RKO (cell line): ENCODE results near the gene TFAP2D.

Experiments used
- DNase-seq: peaks from one replicate; pipeline ENCODE4 v3.0.0-alpha.2; 2016; ENCODE audit warnings: low spot score

The TFAP2D gene

DNA sequence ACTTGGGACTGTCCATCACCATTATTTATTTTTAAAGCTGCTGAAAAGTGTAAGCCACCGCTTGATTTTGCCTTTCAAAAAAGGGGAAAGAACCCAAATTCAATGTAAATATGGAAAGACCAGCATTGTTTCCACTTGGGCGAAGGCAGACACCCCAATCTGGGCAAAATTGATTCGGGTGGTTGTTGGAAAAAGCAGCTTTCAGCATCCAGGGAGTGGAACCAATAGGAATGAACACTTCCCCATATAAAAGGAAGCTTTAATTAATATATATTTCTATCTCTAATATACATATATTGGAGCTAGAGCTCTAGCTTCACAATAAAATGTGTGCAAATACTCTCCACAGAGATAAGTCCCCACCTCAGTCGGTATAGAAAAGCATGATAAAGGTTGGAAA is at the start of gene TFAP2D:
Gene TFAP2D, plus strand, starts transcription at position 301 of the 400 bp plus-strand sequence. CDS start 530 bp downstream, outside the sequence.
- DNase-seq: no peak

DNA sequence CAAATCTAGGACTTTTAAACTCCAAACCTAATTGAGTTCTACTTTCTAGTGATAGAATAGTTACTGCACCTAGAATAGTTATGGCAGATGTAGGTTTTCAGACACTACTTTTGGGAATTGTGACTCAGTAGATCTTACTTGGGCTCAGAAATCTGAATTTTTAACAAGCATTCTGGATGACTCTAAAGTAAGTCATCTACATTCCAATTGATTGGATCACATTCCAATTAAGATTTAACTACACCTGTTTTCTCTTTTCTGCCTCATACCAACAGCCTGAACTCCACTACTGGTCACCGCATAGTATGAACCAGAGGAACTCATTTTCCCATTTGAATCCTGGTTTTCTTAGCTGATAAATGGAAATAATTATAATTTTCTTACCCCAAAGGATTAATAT is 49.5 kb upstream of the TFAP2D start:
- DNase-seq: no peak

DNA sequence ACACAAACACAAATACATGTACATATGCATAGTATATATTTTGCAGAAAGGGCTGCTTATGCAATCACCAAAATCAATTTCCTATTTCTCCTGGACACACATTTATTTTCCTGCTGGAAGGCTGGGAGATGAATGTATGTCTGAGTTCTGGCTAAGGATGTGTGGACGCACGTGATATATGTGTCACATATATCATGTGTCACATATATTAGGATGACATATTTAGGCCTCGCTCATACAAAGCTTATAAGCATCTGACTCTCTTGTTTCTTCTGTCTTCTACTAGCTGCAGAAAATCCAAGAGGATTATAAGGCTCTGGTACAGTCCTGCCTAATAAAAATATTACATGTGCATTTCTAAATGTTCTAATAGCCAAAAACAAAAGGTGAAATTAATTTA is 47.2 kb upstream of the TFAP2D start:
- DNase-seq: no peak

DNA sequence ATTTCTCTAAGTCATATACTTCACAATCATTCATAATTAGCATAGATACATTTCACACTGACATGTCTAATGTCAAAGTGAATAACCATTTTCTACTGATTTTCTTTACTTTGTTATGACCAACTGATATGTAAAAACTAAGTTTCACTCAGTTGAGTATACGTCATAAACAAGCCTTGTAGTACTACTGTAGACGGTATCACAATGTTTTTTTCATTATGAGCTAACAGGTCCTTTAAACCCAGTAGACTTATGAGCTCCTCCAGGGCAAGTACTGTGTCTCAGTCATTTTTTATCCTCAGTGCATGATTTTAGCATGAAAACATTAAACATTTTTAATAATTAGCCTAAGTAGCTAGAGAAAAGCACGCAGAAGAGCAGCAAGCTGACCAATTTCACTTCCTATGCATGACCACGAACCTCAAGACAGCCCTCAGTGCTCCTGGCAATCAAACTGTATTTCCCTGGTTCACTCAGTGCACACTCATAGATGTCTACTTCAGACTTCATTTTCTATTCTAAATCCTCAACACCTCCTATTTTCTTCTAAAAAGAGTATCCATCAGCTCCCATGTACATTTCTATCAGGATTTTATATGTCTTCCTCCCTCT is 32.0 kb upstream of the TFAP2D start:
- no peak for DNase-seq

DNA sequence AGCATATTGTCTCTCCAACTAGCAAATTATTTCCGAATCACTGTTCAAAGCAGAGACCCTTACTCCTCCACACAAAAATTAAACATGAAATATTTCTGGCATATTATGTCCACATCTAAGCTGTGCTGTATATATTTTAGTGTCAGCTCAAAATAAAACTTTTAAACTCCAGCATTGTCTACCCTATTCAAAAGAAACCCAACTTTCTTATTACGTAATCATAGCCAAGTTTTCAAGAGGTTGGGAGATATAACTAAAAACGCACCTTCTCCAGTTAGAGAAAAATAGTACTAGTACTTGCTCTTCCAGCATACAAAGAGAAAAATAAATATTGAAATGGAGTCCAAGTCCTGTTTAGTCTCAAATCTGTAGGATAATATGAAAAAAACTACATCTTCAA is 24.1 kb upstream of the TFAP2D start:
- no peak for DNase-seq

DNA sequence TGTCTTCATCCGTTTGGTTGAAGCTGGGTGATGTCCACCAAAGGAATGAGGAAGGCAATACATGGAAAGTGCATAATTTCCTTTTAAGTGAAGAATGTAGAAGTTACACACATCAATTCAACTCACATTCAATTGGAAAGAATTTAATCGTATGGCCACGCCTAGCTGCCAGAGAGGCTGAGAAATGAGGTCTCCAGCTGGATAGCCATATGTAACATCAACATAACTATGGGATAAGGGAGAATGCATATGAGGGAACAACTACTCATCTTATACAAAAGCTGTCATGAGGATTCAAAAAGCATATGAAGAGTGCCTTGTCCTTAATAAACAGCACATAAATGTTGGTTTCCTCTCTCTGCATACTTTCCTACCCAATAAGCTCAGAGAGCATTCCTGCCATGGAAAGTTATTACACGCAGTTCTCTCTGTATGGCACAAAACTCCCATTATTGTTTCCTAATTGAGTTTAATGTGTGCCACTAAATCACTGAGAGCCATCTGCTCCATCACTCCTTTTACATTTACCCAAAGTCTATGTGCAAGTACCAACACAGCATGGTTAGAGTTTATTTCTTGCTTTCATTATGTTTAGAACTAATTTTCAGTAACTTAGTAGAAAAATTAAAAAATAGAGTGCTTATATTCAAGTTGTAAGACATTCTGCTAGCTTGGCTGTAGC is 21.4 kb upstream of the TFAP2D start:
- DNase-seq: no peak

DNA sequence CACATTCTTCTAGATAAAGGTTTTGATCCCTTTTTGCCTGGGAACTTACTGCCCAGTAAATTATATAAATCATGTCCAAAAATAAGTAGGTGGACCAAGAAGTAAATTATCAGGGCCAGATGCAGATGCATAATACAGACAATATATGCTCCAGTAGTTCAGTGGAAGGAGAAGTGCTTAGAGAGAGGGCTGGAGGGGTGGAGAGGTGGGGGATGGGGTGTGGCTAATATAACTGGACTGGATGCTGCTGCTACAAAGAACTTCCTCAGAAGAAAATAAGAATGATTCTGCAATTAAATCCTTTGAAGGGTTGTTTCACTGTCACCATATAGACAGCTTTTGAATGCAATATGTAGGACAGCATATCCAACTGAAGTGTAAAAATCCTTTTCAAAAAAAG is 14.8 kb upstream of the TFAP2D start:
- no peak for DNase-seq

GRCh38 chr6:50699051-50699775 is 14.1 kb upstream of the TFAP2D start:
- DNase-seq: no peak

DNA sequence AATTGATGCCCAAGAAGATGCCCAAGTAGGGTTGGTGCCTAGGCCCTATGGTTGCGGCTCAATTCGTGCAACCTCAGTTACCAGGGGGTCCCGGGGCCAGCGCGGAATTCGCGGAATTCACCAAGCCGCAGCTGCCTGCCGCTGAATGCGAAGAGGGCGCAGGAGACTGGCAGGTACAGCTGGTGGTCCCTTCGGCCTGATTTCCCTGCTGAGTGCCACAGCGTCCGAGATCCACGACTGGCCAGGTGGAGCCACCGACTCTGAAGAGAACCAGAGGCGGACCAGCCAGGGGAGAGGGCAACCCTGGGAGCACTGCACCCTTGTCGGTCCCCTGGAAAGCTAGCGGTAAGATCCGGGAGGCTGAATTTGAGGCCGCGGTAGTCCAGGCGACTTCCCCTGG is 6.8 kb upstream of the TFAP2D start:
- DNase-seq: no peak

- no peak for DNase-seq
Measured at GRCh38 chr6:50707191-50707590, 6.1 kb upstream of the TFAP2D start.

- no peak for DNase-seq
Measured at GRCh38 chr6:50707652-50708300, 5.5 kb upstream of the TFAP2D start.

GRCh38 chr6:50708664-50709365 is 4.5 kb upstream of the TFAP2D start:
- no peak for DNase-seq

DNA sequence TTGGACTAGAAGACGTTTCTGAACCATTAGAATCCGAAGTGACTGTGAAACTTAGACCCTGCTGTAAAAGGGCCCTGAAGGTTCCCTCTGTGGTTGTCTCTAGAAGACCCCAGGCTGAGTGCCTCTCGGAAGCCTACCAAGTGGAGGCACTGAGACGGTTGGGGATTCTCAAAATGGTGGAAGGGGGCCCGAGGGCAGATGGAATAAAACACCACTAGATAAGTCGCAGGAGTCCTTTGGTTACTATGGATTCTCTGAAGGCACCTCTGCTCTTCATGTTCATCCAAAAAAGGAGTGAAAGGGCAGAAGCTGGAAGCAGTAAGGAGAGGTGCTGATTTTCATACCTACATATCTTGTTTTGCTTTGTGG is 4.0 kb upstream of the TFAP2D start:
- DNase-seq: no peak

DNA sequence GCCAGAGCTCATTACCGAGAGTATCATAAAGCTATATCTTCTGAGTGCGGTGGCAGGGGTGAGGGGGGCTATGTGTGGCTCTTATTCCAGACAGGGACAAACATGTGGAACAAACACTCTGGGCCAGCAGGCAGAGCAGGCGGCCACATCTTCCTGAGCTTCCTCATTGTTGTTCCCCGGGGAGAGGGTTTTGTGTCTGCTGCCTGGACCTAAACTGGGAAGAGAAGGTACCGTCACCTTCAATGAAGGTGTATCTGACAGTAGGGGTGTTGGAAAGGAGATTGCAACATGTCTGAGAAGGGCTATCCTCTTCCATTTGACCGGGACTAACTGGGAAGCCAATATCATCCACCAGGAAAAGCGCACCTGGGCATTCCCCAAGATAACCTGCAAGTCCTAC is 1.6 kb upstream of the TFAP2D start:
- DNase-seq: no peak

- DNase-seq: no peak
Measured at GRCh38 chr6:50712291-50712690, 1.0 kb upstream of the TFAP2D start.

GRCh38 chr6:50713977-50714486 is 706 bp downstream of the TFAP2D start:
- DNase-seq: no peak

DNA sequence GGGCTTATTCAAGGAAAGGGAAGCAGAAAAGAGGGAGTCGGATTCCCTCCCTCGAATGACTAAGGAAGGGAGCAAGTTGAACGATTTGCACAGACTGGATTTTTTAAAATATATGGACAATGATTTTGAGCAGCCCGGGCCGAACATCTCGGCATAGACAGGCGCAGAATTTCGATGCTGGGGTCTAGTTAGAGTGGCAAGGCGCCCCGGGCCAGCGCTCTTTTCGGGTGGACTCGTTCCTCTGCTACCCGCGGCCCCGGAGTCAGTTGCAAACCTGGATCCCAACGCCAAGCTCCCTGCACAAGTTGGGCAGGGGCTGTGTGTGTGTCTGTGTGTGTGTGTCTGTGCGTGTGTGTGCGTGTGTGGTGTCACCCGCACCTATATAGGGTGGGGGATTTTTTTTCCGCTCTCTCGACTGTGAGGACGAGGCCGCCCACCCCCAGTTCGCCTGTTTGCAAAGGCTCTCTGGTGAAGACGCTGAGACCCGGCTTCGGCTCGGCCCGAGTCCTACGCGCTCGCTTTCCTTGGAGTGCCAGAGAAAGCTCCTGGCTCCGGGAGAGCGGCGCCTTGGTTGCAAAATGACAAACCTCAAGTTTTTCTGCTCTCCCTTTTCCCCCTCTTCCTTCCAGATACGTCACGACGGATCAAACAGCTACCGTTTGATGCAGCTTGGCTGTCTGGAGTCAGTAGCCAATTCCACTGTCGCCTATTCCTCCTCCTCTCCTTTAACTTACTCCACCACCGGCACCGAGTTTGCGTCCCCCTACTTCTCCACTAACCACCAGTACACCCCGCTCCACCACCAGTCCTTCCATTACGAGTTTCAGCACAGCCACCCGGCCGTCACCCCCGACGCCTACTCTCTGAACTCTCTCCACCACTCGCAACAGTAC is 1.4 kb downstream of the TFAP2D start:
- no peak for DNase-seq

- no peak for DNase-seq
Measured at GRCh38 chr6:50716899-50717509, 3.7 kb downstream of the TFAP2D start.

DNA sequence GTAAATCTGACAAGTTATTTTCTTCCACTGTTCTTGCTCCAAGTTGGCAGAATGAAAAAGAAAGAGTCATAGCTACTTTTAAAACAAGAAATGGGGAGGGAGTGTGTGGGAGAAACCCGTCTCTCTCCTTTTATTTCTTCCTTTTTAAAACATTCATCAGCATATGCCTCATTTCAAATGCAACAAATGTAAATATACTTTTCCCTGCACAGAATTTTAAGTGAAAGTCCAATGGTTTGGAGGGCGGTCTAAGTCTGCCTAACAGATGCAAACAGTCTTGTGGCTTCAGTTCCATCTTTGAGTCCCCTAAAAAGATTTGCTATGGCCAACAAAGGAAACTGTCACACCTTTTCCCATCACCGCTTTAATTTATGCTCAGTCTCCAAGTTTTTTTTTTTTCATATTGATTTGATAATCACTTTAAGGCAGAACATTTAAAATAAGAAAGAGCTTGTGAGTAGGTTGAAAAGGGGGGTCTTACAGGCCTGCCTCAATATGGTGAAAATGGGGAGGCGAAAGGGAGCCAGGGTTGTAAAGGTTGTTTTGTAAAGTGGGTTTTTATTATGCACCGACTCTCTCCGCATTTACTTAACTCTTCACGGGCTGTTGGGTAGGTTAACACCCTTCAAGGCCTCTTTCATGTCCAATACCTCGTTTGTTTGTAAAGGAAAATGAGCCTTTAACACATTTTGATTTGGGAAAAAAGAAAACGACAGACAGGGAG is 4.6 kb downstream of the TFAP2D start:
- DNase-seq: no peak

- no peak for DNase-seq
Measured at GRCh38 chr6:50718566-50718965, 5.2 kb downstream of the TFAP2D start.
